ENCODE measurements around the gene PPP2R5C.
"Not testable (repeated sequence)": the region's sequence is repeated elsewhere in the genome, so short reads cannot be mapped to it uniquely, and the experiment has no call there.

Gene PPP2R5C

GRCh38 chr14:101791919-101792572, 30.5 kb downstream of the PPP2R5C start:
- Histone ChIP-seq H3K27ac (peak overlapping the region; percentile 63), H3K9ac (ENCODE audit: insufficient read length) (peak overlapping the region; percentile 66), H3K36me3 (ENCODE audit: insufficient read depth, low read length) (no peaks in the 10 kb centered on the region), H3K9me3 (ENCODE audit: low read depth, low read length) (no peaks in the 10 kb centered on the region), H3K4me3 (peak overlapping the region; percentile 62)
- DNase-seq (ENCODE audit: low read depth, low spot score): no peak
- TF ChIP-seq EZH2 (IDR thresholded peaks at IDR 0.05) (no peak), POLR2AphosphoS5 (IDR thresholded peaks at IDR 0.05; ENCODE audit: borderline replicate concordance, low read depth, low read length) (no peak), FOXP2 (optimal IDR thresholded peaks at IDR 0.05; ENCODE audit: control extremely low read depth, extremely low read length, insufficient read depth) (no peak)

GRCh38 chr14:101796016-101796415, 34.5 kb downstream of the PPP2R5C start:
- Histone ChIP-seq H3K27ac (peak overlapping the region; percentile 63; the same call in 1 of the 2 replicates), H3K9ac (ENCODE audit: insufficient read length) (no peak overlapping the region), H3K4me3 (0 out of 2 replicates have a peak overlapping the region, but pooled peaks have one; percentile 2), H3K9me3 (ENCODE audit: low read depth, low read length) (no peaks in the 10 kb centered on the region), H3K36me3 (ENCODE audit: insufficient read depth, low read length) (no peaks in the 10 kb centered on the region)
- TF ChIP-seq POLR2AphosphoS5 (IDR thresholded peaks at IDR 0.05; ENCODE audit: borderline replicate concordance, low read depth, low read length) (no peak), EZH2 (IDR thresholded peaks at IDR 0.05) (no peak), FOXP2 (optimal IDR thresholded peaks at IDR 0.05; ENCODE audit: control extremely low read depth, extremely low read length, insufficient read depth) (no peak)
- no peak for DNase-seq (ENCODE audit: low read depth, low spot score)

- no peak for TF ChIP-seq POLR2AphosphoS5 (IDR thresholded peaks at IDR 0.05; ENCODE audit: borderline replicate concordance, low read depth, low read length)
- Histone ChIP-seq H3K9me3 (ENCODE audit: low read depth, low read length) (no peaks in the 10 kb centered on the region), H3K4me3 (no peak overlapping the region), H3K27ac (peak overlapping the region; percentile 63; the same call in 1 of the 2 replicates), H3K9ac (ENCODE audit: insufficient read length) (no peak overlapping the region), H3K36me3 (ENCODE audit: insufficient read depth, low read length) (no peaks in the 10 kb centered on the region)
- no peak for DNase-seq (ENCODE audit: low read depth, low spot score)
These were observed 35.0 kb downstream of the PPP2R5C start for GRCh38 chr14:101796479-101796878.

GRCh38 chr14:101797856-101798255, 36.3 kb downstream of the PPP2R5C start:
- H3K36me3 ChIP-seq (ENCODE audit: insufficient read depth, low read length): no peaks in the 10 kb centered on the region

GRCh38 chr14:101804373-101804772, 42.9 kb downstream of the PPP2R5C start:
- not testable (repeated sequence) for DNase-seq (ENCODE audit: low read depth, low spot score); H3K27ac ChIP-seq; H3K4me3 ChIP-seq; H3K9ac ChIP-seq (ENCODE audit: insufficient read length); H3K36me3 ChIP-seq (ENCODE audit: insufficient read depth, low read length); H3K9me3 ChIP-seq (ENCODE audit: low read depth, low read length)

More at GRCh38 chr14:101797856-101798255, 36.3 kb downstream of the PPP2R5C start:
- Histone ChIP-seq H3K9ac (ENCODE audit: insufficient read length) (no peak overlapping the region), H3K4me3 (no peak overlapping the region), H3K27ac (no peak overlapping the region), H3K9me3 (ENCODE audit: low read depth, low read length) (no peaks in the 10 kb centered on the region)
- DNase-seq (ENCODE audit: low read depth, low spot score): no peak
- no peak for TF ChIP-seq FOXP2 (optimal IDR thresholded peaks at IDR 0.05; ENCODE audit: control extremely low read depth, extremely low read length, insufficient read depth)
- TF ChIP-seq POLR2AphosphoS5 (IDR thresholded peaks at IDR 0.05; ENCODE audit: borderline replicate concordance, low read depth, low read length): no peak
- no peak for TF ChIP-seq EZH2 (IDR thresholded peaks at IDR 0.05)

GRCh38 chr14:101806252-101806651, 44.7 kb downstream of the PPP2R5C start:
- DNase-seq (ENCODE audit: low read depth, low spot score); H3K36me3 ChIP-seq (ENCODE audit: insufficient read depth, low read length); H3K27ac ChIP-seq; H3K9me3 ChIP-seq (ENCODE audit: low read depth, low read length); H3K4me3 ChIP-seq; H3K9ac ChIP-seq (ENCODE audit: insufficient read length): not testable (repeated sequence)

- Histone ChIP-seq H3K4me3 (no peak overlapping the region), H3K9ac (ENCODE audit: insufficient read length) (peak overlapping the region; percentile 43), H3K36me3 (ENCODE audit: insufficient read depth, low read length) (peaks cover 9% of the 10 kb centered on the region), H3K9me3 (ENCODE audit: low read depth, low read length) (no peaks in the 10 kb centered on the region), H3K27ac (0 out of 2 replicates have a peak overlapping the region, but pooled peaks have one; percentile 16)
- no peak for DNase-seq (ENCODE audit: low read depth, low spot score)
- no peak for TF ChIP-seq FOXP2 (optimal IDR thresholded peaks at IDR 0.05; ENCODE audit: control extremely low read depth, extremely low read length, insufficient read depth)
- TF ChIP-seq EZH2 (IDR thresholded peaks at IDR 0.05): no peak
- TF ChIP-seq POLR2AphosphoS5 (IDR thresholded peaks at IDR 0.05; ENCODE audit: borderline replicate concordance, low read depth, low read length): no peak
These were observed 46.6 kb downstream of the PPP2R5C start for GRCh38 chr14:101808020-101808641.

- no peak for TF ChIP-seq FOXP2 (optimal IDR thresholded peaks at IDR 0.05; ENCODE audit: control extremely low read depth, extremely low read length, insufficient read depth)
- no peak for TF ChIP-seq POLR2AphosphoS5 (IDR thresholded peaks at IDR 0.05; ENCODE audit: borderline replicate concordance, low read depth, low read length)
- H3K27ac ChIP-seq: peak overlapping the region; percentile 100
- H3K9ac ChIP-seq (ENCODE audit: insufficient read length): peak overlapping the region; percentile 98
- H3K36me3 ChIP-seq (ENCODE audit: insufficient read depth, low read length): peaks cover 18% of the 10 kb centered on the region
- DNase-seq (ENCODE audit: low read depth, low spot score): no peak
- no peaks in the 10 kb centered on the region for H3K9me3 ChIP-seq (ENCODE audit: low read depth, low read length)
- H3K4me3 ChIP-seq: peak overlapping the region; percentile 97
These were observed 47.6 kb downstream of the PPP2R5C start for GRCh38 chr14:101808894-101809670.

All from SK-N-MC (cell line).